Stimulated activated naive CD4-positive, alpha-beta T cell (primary cell): ENCODE measurements around the gene POM121C.
"Not testable (repeated sequence)": the region's sequence is repeated elsewhere in the genome, so short reads cannot be mapped to it uniquely, and the experiment has no call there.

Source experiments
- DNase-seq, 6 experiments: peaks; one replicate each; lab custom pipeline; 2025; lab: John Stamatoyannopoulos, UW

The POM121C gene

DNA sequence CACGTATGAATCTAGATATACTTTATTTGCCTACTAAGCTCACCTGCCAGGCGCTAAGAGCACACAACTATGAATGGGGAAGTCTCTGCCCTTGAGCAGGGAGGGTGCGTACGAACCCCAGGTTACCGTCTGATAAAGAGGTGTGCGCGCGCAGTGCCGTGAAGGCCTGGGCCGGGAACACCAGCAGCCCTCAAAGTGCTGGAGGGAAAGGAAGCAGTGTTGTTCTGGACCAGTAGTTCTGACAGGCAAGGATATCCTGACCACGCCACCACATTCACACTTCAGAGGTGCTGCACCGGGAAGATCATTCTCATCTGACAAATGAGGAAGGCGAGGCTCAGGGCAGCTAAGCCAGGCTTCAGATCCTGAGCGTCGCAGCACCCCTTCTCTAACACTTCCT, 62.6 kb downstream of the POM121C start:
- not testable (repeated sequence) for DNase-seq

DNA sequence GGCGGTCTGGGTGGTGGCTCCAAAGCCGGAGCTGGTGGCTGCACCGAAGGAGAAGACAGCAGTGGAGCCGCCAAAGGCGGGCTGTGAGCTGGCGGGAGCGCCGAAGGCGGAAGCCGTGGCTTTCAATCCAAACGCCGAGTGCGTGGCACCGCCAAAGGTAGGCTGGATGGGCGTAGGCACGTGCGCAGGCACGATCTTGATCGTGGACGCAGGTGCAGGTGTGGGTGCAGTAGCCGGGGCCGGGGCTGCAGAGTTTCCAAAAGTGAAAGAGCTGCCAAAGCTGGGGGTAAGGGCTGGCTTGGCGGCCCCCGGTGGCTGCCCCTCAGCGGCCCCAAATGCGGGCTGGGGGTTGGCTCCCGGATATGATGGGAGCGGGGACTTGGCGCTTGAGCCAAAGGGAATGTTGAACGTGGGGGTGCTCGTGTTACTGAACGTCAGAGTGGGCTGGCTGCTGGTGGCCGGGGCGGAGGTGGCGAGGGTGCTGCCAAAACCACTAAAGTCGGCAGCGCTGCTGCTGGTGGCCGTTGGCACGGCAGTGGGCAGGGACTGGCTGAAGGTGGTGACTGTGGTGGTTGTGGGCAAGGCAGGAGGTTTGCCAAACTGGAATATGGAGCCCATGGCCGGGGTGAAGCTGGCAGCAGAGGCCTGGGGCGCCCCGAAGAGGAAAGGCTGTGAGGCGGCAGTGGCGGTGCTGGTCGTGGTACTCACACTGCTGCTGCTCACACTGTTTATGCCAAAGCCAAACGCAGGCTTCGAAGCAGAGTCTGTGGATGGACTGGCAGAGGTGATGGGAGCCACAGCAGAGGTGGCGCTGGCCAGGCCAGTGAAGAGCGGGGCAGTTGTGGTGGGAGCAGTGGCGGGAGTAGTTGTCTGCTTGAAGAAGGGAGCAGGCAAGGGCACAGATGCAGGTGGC, 64.0 kb downstream of the POM121C start:
- not testable (repeated sequence) for DNase-seq

DNA sequence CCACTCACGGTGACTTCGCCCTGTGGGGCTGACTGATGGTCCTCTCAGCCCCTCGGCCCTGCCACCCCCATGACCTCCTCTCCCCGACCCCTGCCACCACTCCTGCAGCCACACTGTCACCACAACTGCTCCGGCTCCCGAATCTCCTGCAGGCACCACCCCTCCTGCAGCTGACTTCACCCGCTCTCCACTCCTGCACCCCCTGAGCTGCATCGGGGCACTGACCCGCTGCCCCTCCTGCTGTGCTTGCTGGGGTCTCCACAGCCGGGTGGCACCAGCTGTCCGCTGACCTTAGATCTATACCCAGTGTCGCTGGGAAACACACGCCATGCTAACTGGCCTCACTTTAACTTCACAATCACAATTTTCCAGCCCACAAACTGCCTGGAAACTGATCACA, 65.9 kb downstream of the POM121C start:
- not testable (repeated sequence) for DNase-seq

DNA sequence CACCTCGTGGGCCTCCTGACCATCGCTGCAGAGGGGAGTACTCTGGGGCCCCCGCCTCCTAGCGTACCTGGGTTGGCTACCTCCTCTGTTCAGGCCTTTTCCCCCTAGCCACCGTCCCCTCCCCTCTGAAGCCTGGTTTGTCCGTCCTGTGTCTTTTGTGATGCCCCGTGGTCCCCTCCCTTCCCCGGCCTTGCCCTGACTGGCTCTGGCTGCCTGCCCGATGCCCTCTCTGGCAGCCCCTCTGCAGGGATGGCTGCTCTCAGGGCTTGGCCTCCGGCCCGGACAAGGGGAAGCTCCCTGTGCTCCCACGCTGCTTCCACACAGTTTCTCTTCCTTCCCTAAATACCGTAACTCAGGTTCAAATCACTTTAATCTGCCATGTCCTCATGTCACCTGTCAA, 66.4 kb downstream of the POM121C start:
- not testable (repeated sequence) for DNase-seq

GRCh38 chr7:75419210-75419609, 66.9 kb downstream of the POM121C start:
- not testable (repeated sequence) for DNase-seq

DNA sequence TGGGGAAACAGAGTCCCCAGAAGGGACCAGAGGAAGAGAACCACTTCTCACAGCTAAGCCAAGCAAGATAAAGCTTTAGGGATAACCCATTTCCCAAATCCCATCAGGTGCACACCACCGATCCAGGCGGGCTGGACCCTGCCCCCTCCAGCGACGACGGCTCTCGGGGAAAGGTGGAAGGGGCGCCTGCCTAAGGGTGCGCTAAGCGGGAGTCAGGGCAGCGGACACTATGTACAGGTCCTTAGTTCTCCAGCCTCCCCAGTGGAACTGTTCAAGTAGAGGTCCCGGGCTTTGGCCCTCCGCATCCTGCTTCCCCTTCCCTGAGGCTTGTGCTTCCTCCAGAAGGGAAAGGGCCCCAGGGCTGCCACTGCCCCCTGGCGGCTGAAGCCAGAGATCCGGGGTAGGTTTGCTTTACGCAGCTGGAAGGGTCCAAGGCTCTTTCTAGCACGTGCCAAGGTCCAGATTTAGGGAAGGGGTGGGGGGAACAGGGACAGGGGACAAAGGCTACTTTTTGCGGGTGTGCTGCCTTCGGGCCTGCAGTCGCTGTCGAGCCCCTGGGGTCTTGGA, 67.7 kb downstream of the POM121C start:
- not testable (repeated sequence) for DNase-seq

GRCh38 chr7:75416787-75417186, 69.3 kb downstream of the POM121C start:
- DNase-seq, result not testable (repeated sequence)

DNA sequence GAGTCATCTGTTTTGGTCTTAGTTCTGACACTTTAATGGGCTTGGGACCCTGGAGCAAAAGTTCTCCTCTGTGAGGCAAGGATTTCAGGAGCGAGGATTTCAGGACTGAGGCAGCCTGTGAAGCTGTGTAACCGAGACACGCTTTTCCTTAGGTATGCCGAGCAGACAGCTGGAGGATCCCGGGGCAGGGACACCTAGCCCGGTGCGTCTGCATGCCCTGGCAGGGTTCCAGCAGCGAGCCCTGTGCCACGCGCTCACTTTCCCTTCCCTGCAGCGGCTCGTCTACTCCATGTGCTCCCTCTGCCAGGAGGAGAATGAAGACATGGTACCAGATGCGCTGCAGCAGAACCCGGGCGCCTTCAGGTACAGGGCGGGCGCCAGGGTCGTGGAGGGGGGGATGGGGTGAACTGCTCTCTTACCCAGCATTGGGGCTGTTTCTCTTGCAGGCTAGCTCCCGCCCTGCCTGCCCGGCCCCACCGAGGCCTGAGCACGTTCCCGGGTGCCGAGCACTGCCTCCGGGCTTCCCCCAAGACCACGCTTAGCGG, 70.2 kb downstream of the POM121C start:
- not testable (repeated sequence) for DNase-seq

DNA sequence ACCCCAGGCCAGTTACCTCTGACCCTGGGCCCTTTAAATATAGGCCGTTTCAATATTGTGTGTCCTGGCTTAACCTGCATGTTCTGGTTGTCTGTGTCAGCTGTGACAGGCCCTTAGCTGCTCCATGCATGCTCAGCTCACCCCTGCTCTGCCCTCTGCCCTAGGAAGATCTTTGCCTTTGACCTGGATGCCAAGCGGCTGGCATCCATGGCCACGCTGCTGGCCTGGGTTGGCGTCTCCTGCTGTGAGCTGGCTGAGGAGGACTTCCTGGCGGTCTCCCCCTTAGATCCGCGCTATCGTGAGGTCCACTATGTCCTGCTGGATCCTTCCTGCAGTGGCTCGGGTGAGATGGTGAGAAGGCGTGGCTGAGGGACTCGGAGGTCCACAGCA, 70.7 kb downstream of the POM121C start:
- DNase-seq, result not testable (repeated sequence)

- DNase-seq, result not testable (repeated sequence)
Measured at GRCh38 chr7:75414708-75415427, 71.2 kb downstream of the POM121C start.

- DNase-seq, result not testable (repeated sequence)
Measured at GRCh38 chr7:75414204-75414603, 71.9 kb downstream of the POM121C start.

GRCh38 chr7:75410823-75411173, 75.3 kb downstream of the POM121C start:
- not testable (repeated sequence) for DNase-seq

DNA sequence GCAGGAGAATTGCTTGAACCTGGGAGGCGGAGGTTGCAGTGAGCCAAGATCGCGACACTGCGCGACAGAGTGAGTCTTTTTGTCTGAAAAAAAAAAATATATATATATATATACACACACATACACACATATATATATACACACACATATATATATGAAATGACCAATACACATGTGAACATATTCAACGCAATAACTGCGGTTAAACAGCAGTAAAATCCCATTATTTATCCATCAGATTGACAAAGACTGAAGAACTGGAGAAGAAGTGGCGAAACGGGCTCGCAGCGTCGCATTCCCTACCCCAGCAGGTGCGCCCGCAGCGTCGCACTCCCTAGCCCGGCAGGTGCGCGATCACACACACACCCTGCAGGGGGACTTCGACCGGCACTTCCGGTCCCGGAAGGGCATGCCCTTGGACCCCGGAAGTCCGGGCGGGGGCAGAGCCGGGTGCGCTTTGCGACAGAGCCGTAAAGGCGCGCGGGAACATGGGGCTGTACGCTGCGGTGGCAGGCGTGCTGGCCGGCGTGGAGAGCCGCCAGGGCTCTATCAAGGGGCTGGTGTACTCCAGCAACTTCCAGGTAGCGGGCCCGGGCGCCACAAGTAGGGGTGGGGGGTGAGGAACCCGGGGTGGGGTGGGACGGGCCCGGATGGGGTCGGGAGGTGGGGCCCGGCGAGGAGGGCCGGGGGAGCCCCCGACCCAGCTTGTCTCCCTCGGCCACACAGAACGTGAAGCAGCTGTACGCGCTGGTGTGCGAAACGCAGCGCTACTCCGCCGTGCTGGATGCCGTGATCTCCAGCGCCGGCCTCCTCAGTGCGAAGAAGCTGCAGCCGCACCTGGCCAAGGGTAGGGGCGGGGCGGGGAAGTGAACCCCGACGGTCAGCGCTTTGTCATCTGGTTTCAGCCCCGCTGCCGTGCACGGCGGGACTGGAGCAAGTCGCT, 75.9 kb downstream of the POM121C start:
- not testable (repeated sequence) for DNase-seq

DNA sequence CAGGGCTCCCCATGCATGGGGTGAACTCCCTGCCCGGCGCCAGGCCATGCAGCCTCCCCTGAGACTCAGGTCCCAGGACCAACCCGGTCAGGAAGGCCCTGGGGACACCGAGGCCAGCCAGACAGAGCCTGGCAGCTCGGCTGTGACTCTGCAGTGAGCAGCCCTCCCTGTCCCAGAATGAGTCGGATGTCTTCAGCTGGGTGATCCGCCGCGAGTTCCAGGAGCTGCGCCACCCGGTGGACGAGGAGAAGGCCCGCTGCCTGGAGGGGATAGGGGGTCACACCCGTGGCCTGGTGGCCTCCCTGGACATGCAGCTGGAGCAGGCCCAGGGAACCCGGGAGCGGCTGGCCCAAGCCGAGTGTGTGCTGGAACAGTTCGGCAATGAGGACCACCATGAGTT, 81.4 kb downstream of the POM121C start:
- not testable (repeated sequence) for DNase-seq

GRCh38 chr7:75403455-75404443, 82.3 kb downstream of the POM121C start:
- DNase-seq, result not testable (repeated sequence)

DNA sequence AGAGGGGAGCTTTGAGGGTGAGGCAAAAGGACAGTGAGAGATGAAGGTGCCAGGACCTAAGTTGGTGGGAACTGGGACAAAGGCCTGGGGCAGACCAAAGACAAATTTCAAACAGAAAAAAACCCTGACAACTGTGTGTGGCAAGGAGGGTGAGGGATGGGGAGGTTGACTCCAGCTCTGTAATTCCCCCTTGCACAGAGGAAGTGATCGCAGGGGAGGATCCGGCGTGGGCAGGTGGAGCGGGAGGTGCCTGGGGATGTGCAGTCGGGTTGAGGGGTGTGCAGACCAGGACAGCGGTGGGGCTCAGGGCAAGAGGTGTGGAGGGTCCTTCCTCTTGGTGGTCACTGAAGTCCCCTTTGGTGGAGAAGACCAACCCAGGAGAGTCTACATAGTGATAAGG, 85.5 kb downstream of the POM121C start:
- DNase-seq, result not testable (repeated sequence)

- DNase-seq, result not testable (repeated sequence)
Measured at GRCh38 chr7:75398771-75399700, 87.1 kb downstream of the POM121C start.

DNA sequence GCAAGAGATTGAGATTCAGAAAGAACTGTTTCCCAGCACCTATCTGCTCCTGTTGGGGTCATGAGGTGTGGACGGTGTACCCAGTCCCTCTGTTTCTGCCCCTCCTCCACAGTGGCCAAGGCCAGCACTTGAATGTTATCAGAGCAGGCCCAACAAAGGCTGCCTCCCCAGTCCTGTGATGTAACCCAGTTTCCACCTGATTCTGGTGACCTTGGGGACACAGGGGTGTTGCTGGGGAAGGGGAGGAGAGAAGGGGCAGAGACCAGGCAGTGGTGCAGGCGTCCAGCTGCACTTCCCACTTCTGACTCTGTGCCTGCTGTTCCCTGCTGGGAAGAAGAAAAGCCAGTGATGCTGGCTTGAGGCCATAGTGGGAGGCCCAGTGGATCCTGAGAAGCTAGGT, 88.2 kb downstream of the POM121C start:
- not testable (repeated sequence) for DNase-seq

DNA sequence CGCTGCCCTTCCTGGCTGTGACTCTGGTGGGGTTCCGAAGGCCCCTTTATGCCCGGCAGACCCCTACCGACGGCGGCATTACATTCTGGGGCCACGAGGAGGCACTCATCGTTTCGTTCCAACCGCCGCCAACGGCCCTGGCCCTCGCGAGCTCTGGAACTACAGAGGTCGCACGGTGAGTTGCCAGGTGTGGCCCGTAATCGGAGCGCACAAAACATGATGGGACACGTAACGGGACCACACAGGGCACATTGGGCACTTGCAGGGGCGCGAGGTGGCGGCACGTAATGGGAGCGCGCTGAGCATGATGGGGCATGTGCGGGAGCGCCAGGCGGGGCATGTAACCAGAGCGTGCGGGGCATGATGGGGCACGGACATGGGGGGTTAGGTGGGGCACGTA, 90.8 kb downstream of the POM121C start, which contains the start of gene TRIM73:
Gene TRIM73, plus strand, starts transcription at position 301 of the 400 bp plus-strand sequence. CDS start 3,305 bp downstream, outside the sequence.
- DNase-seq, result not testable (repeated sequence)
